BE2C (cell line): ENCODE measurements around the gene TALDO1.

ENCODE experiments used
- DNase-seq: peaks from one replicate; pipeline ENCODE4 v3.0.0-alpha.2; 2020
- H3K27me3 ChIP-seq: fragments of 250-450 bp; sonication (Bioruptor Pico); 2 replicates; pipeline ENCODE4 v1.5.1; 2020; ENCODE audit warnings: mild to moderate bottlenecking
- H3K36me3 ChIP-seq: fragments of 250-450 bp; sonication (Bioruptor Pico); 2 replicates; pipeline ENCODE4 v1.5.1; 2020; ENCODE audit warnings: mild to moderate bottlenecking
- H3K4me1 ChIP-seq: fragments of 250-450 bp; sonication (Bioruptor Pico); 2 replicates; pipeline ENCODE4 v1.5.1; 2020
- H3K4me3 ChIP-seq: 2 replicates; pipeline ENCODE4 v1.5.1; 2011; ENCODE audit warnings: low read depth, low read length
- H3K9me3 ChIP-seq: fragments of 250-450 bp; sonication (Bioruptor Pico); 2 replicates; pipeline ENCODE4 v1.5.1; 2020
- TF ChIP-seq, protein P1 (sequence below): IDR thresholded peaks from 2 replicates; pipeline ENCODE4 v1.5.1; 2012; ENCODE audit warnings: mild to moderate bottlenecking, low read depth, low read length

TALDO1 gene

DNA sequence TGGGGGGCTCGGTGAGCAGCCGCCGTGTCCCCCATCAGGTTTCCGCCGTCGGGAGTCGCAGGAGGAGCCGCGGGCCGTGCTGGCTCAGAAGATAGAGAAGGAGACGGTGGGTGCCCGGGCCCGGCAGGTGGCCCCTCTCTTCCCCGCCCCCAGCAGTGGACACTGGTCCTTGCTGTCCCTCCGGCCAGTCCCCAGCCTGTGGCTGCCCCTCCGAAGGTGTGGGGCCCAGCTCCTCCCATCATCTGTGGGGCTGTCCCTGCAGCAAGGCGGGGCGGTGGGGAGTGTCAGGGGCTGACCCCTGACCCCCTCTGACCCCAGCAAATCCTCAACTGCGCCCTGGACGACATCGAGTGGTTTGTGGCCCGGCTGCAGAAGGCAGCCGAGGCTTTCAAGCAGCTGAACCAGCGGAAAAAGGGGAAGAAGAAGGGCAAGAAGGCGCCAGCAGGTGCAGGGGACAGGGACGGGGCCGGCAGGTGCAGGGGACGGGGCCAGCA is 26.0 kb upstream of the TALDO1 start:
- Histone ChIP-seq H3K36me3 (no peaks in the 10 kb centered on the region), H3K9me3 (no peaks in the 10 kb centered on the region), H3K4me3 (no peak overlapping the region), H3K4me1 (no peaks in the 10 kb centered on the region), H3K27me3 (peaks cover 48% of the 10 kb centered on the region)
- DNase-seq, result no peak
- TF ChIP-seq, protein P1, sequence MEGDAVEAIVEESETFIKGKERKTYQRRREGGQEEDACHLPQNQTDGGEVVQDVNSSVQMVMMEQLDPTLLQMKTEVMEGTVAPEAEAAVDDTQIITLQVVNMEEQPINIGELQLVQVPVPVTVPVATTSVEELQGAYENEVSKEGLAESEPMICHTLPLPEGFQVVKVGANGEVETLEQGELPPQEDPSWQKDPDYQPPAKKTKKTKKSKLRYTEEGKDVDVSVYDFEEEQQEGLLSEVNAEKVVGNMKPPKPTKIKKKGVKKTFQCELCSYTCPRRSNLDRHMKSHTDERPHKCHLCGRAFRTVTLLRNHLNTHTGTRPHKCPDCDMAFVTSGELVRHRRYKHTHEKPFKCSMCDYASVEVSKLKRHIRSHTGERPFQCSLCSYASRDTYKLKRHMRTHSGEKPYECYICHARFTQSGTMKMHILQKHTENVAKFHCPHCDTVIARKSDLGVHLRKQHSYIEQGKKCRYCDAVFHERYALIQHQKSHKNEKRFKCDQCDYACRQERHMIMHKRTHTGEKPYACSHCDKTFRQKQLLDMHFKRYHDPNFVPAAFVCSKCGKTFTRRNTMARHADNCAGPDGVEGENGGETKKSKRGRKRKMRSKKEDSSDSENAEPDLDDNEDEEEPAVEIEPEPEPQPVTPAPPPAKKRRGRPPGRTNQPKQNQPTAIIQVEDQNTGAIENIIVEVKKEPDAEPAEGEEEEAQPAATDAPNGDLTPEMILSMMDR, result no peak

DNA sequence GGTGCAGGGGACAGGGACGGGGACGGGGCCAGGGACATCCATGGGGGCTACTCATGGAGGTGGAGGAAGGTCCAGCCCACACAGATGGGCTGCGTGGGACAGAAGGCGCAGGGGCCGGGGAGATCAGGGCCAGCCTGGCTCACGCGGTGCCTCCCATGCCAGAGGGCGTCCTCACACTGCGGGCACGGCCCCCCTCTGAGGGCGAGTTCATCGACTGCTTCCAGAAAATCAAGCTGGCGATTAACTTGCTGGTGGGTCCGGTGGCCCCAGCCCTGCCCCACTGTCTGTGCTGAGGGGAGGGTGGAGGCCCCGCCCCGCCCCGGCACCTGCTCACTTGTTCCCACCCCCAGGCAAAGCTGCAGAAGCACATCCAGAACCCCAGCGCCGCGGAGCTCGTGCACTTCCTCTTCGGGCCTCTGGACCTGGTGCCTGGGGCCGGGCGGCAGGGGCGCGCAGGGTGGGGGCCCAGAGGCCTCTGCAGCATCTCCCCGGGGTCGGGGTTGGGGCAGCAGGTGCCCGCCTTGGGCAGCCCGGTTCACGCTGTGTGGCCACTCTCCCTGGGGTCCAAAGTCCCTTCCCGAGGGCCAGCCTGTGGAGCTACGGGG is 25.4 kb upstream of the TALDO1 start:
- H3K4me1 ChIP-seq, result no peaks in the 10 kb centered on the region
- TF ChIP-seq, protein P1, result no peak
- no peak for DNase-seq
- H3K9me3 ChIP-seq, result no peaks in the 10 kb centered on the region
- H3K4me3 ChIP-seq, result no peak overlapping the region
- no peaks in the 10 kb centered on the region for H3K36me3 ChIP-seq
- peaks cover 52% of the 10 kb centered on the region for H3K27me3 ChIP-seq

DNA sequence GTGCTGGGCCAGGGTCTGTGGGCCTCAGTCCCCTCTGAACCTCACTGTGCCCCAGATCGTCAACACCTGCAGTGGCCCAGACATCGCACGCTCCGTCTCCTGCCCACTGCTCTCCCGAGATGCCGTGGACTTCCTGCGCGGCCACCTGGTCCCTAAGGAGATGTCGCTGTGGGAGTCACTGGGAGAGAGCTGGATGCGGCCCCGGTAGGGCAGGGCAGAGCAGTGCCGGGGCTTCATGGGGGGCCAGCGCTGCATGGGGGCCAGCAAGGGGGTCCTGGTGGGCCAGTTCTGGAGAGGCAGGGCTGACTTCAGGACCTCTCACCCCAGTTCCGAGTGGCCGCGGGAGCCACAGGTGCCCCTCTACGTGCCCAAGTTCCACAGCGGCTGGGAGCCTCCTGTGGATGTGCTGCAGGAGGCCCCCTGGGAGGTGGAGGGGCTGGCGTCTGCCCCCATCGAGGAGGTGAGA is 24.9 kb upstream of the TALDO1 start:
- no peak for DNase-seq
- H3K9me3 ChIP-seq, result no peaks in the 10 kb centered on the region
- TF ChIP-seq, protein P1, result no peak
- H3K36me3 ChIP-seq, result no peaks in the 10 kb centered on the region
- H3K4me1 ChIP-seq, result no peaks in the 10 kb centered on the region
- peaks cover 52% of the 10 kb centered on the region for H3K27me3 ChIP-seq
- no peak overlapping the region for H3K4me3 ChIP-seq

DNA sequence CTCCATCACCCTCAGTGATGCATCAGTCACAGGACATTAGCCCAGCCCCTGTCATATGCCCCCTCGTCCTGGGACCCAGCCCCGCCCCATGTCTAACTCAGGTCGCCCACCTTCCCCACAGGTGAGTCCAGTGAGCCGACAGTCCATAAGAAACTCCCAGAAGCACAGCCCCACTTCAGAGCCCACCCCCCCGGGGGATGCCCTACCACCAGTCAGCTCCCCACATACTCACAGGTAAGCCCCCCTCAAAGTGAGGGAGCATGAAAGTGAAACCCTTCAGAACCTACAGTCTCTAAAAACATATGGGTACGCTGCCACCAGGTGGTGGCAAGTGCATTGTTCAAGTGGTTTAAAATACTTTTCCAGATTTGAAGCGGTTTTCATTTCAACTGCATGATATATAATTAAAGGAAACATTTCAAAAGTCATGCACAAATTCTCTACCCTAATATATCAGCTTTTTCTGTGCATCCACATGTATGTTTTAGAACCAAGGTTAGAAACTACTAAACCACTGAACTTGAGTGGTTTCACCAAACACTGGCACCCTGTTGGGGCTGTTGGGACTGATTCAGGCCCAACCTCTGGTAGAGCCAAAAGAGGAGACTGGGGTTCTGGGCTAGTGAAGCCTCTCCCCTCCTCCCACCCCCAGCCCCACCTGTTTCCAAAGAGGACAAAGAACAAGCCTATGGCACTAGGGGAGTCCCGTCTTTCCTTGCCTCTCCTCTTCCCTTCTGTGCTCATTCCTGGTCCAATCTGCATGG is 24.0 kb upstream of the TALDO1 start:
- no peaks in the 10 kb centered on the region for H3K36me3 ChIP-seq
- TF ChIP-seq, protein P1, result peak; percentile 55
- H3K4me3 ChIP-seq, result no peak overlapping the region
- peak; percentile 43 for DNase-seq
- no peaks in the 10 kb centered on the region for H3K9me3 ChIP-seq
- H3K4me1 ChIP-seq, result no peaks in the 10 kb centered on the region
- peaks cover 52% of the 10 kb centered on the region for H3K27me3 ChIP-seq

DNA sequence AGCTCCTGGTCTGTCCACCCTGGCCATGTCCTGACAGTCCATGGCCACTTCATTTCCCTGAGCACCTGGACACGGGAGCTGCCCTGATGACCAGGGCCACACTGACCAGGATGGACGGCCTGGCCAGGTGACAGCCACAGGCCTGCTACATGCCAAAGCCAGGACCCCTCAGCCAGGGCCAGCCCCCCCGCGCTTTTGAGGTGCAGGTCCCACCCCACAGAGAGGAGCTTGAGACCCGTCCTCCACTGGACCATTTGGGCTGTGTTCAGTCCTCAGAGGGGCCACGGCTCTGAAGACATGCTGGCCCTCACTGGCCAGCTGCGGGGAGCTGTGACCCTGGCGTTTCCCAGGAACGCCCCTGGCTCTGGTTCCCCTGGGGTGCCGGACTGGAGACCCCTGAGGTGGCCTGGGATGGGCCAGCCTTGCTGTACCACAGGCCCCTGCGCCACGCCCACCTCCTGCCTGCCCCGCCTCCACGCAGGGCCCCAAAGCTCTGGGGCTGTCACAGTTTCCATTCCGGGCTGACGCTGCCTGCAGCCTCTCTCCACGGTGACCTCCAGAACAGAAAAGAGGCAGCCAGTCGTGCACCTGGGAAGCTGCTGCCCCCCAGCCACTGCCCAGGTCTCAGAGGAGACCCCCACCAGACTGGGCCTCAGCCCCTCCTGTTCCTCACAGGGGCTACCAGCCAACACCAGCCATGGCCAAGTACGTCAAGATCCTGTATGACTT is 23.1 kb upstream of the TALDO1 start:
- H3K4me3 ChIP-seq, result no peak overlapping the region
- H3K36me3 ChIP-seq, result no peaks in the 10 kb centered on the region

More for the DNA sequence above, 23.1 kb upstream of the TALDO1 start:
- no peaks in the 10 kb centered on the region for H3K4me1 ChIP-seq
- peaks cover 49% of the 10 kb centered on the region for H3K27me3 ChIP-seq
- no peaks in the 10 kb centered on the region for H3K9me3 ChIP-seq
- DNase-seq, result peak; percentile 8
- TF ChIP-seq, protein P1, result no peak
